Measurements from ENCODE around the gene PCDHGB3. TPM values are rescaled to one million over a fixed set of nuclear protein-coding genes. Genes with fewer than 3 reads are reported as not detected.

The PCDHGB3 gene
- total RNA-seq, 1 donor from 2014 or later: 4.1 TPM

GRCh38 chr5:141420855-141421488, 50.9 kb downstream of the PCDHGB3 start, which contains the start of gene PCDHGA11:
TSS of gene PCDHGA11 (plus strand) at chr5:141421051. CDS start at chr5:141421228, 177 bp downstream.
- Mint-ChIP-seq H3K4me3 (ENCODE audit: unreplicated experiment) (peak within 1 kb of the TSS; percentile 89), H3K36me3 (ENCODE audit: low read depth, unreplicated experiment) (peaks cover 70% of the 10 kb centered on the region), H3K9me3 (ENCODE audit: unreplicated experiment) (peaks cover 36% of the 10 kb centered on the region), H3K27ac (ENCODE audit: unreplicated experiment) (no peak within 1 kb of the TSS), H3K27me3 (ENCODE audit: unreplicated experiment) (peaks cover 25% of the 10 kb centered on the region), H3K4me1 (ENCODE audit: unreplicated experiment) (peaks cover 21% of the 10 kb centered on the region)
- peak; percentile 37 for DNase-seq (ENCODE audit: low spot score)
- peak; percentile 65 for TF ChIP-seq CTCF (IDR thresholded peaks at IDR 0.05; ENCODE audit: unreplicated experiment)

- H3K4me1 Mint-ChIP-seq (ENCODE audit: unreplicated experiment): peaks cover 21% of the 10 kb centered on the region
- no peak for DNase-seq (ENCODE audit: low spot score)
- peaks cover 75% of the 10 kb centered on the region for H3K36me3 Mint-ChIP-seq (ENCODE audit: low read depth, unreplicated experiment)
- peaks cover 40% of the 10 kb centered on the region for H3K9me3 Mint-ChIP-seq (ENCODE audit: unreplicated experiment)
- H3K27me3 Mint-ChIP-seq (ENCODE audit: unreplicated experiment): peaks cover 25% of the 10 kb centered on the region
- no peak for TF ChIP-seq CTCF (IDR thresholded peaks at IDR 0.05; ENCODE audit: unreplicated experiment)
- peak overlapping the region; percentile 82 for H3K4me3 Mint-ChIP-seq (ENCODE audit: unreplicated experiment)
- H3K27ac Mint-ChIP-seq (ENCODE audit: unreplicated experiment): no peak overlapping the region
Measured at GRCh38 chr5:141421489-141421855, 51.4 kb downstream of the PCDHGB3 start.

Other genes starting within 250 kb of the PCDHGB3 start
- gene PCDHB4, start 248.4 kb upstream of the PCDHGB3 start, total RNA-seq (ENCODE audit: unreplicated experiment): 2.3 TPM
- 7.8 TPM for gene PCDHB5, start 235.0 kb upstream of the PCDHGB3 start, total RNA-seq (ENCODE audit: unreplicated experiment)
- 1.1 TPM for gene PCDHB6, start 220.2 kb upstream of the PCDHGB3 start, total RNA-seq (ENCODE audit: unreplicated experiment)
- 4.6 TPM for gene PCDHB7, start 197.6 kb upstream of the PCDHGB3 start, total RNA-seq (ENCODE audit: unreplicated experiment)
- gene PCDHB8, start 192.5 kb upstream of the PCDHGB3 start, total RNA-seq (ENCODE audit: unreplicated experiment): 9.2 TPM
- gene PCDHB16, start 187.9 kb upstream of the PCDHGB3 start, total RNA-seq (ENCODE audit: unreplicated experiment): 10.9 TPM
- gene PCDHB9, start 183.1 kb upstream of the PCDHGB3 start, total RNA-seq (ENCODE audit: unreplicated experiment): 15.2 TPM
- 10.3 TPM for gene PCDHB10, start 177.9 kb upstream of the PCDHGB3 start, total RNA-seq (ENCODE audit: unreplicated experiment)
- gene PCDHB11, start 170.6 kb upstream of the PCDHGB3 start, total RNA-seq (ENCODE audit: unreplicated experiment): 6.4 TPM
- gene PCDHB12, start 161.5 kb upstream of the PCDHGB3 start, total RNA-seq (ENCODE audit: unreplicated experiment): 8.4 TPM
- 7.1 TPM for gene PCDHB13, start 156.3 kb upstream of the PCDHGB3 start, total RNA-seq (ENCODE audit: unreplicated experiment)
- 8.4 TPM for gene PCDHB14, start 146.9 kb upstream of the PCDHGB3 start, total RNA-seq (ENCODE audit: unreplicated experiment)
- 10.5 TPM for gene PCDHB15, start 124.8 kb upstream of the PCDHGB3 start, total RNA-seq (ENCODE audit: unreplicated experiment)
- gene SLC25A2, start 66.2 kb upstream of the PCDHGB3 start, total RNA-seq (ENCODE audit: unreplicated experiment): 0.62 TPM
- 86.4 TPM for gene TAF7, start 49.5 kb upstream of the PCDHGB3 start, total RNA-seq (ENCODE audit: unreplicated experiment)
- gene PCDHGA1, start 39.7 kb upstream of the PCDHGB3 start, total RNA-seq (ENCODE audit: unreplicated experiment): 1.4 TPM
- gene PCDHGA2, start 31.5 kb upstream of the PCDHGB3 start, total RNA-seq (ENCODE audit: unreplicated experiment): 1.6 TPM
- 1.4 TPM for gene PCDHGA3, start 26.4 kb upstream of the PCDHGB3 start, total RNA-seq (ENCODE audit: unreplicated experiment)
- 3.1 TPM for gene PCDHGB1, start 20.1 kb upstream of the PCDHGB3 start, total RNA-seq (ENCODE audit: unreplicated experiment)
- 2.0 TPM for gene PCDHGA4, start 15.2 kb upstream of the PCDHGB3 start, total RNA-seq (ENCODE audit: unreplicated experiment)
- gene PCDHGB2, start 10.2 kb upstream of the PCDHGB3 start, total RNA-seq (ENCODE audit: unreplicated experiment): 11.1 TPM
- gene PCDHGA5, start 6.1 kb upstream of the PCDHGB3 start, total RNA-seq (ENCODE audit: unreplicated experiment): 2.4 TPM
- gene PCDHGA6, start 3.6 kb downstream of the PCDHGB3 start, total RNA-seq (ENCODE audit: unreplicated experiment): 3.9 TPM
- gene PCDHGA7, start 12.5 kb downstream of the PCDHGB3 start, total RNA-seq (ENCODE audit: unreplicated experiment): 6.3 TPM
- gene PCDHGB4, start 17.5 kb downstream of the PCDHGB3 start, total RNA-seq (ENCODE audit: unreplicated experiment): 13.2 TPM
- 2.6 TPM for gene PCDHGA8, start 22.4 kb downstream of the PCDHGB3 start, total RNA-seq (ENCODE audit: unreplicated experiment)
- 5.5 TPM for gene PCDHGB5, start 27.7 kb downstream of the PCDHGB3 start, total RNA-seq (ENCODE audit: unreplicated experiment)
- gene PCDHGA9, start 32.5 kb downstream of the PCDHGB3 start, total RNA-seq (ENCODE audit: unreplicated experiment): 3.1 TPM
- gene PCDHGB6, start 37.8 kb downstream of the PCDHGB3 start, total RNA-seq (ENCODE audit: unreplicated experiment): 60.0 TPM
- 43.0 TPM for gene PCDHGA10, start 42.7 kb downstream of the PCDHGB3 start, total RNA-seq (ENCODE audit: unreplicated experiment)
- 45.2 TPM for gene PCDHGB7, start 47.4 kb downstream of the PCDHGB3 start, total RNA-seq (ENCODE audit: unreplicated experiment)
- gene PCDHGA11, start 50.8 kb downstream of the PCDHGB3 start, total RNA-seq (ENCODE audit: unreplicated experiment): 10.8 TPM
- gene PCDHGA12, start 60.3 kb downstream of the PCDHGB3 start, total RNA-seq (ENCODE audit: unreplicated experiment): 3.8 TPM
- 68.2 TPM for gene PCDHGC3, start 105.7 kb downstream of the PCDHGB3 start, total RNA-seq (ENCODE audit: unreplicated experiment)
- 3.5 TPM for gene PCDHGC4, start 114.8 kb downstream of the PCDHGB3 start, total RNA-seq (ENCODE audit: unreplicated experiment)
- 2.9 TPM for gene PCDHGC5, start 118.8 kb downstream of the PCDHGB3 start, total RNA-seq (ENCODE audit: unreplicated experiment)
- 149 TPM for gene DIAPH1, start 248.8 kb downstream of the PCDHGB3 start, total RNA-seq (ENCODE audit: unreplicated experiment)

Measured in endothelial cell (in vitro differentiated cells).